C4-2B (cell line): ENCODE data around the gene SNX7.

Experiments used
- CTCF ChIP-seq: fragments of 450-650 bp; conservative IDR thresholded peaks from 2 replicates; pipeline ENCODE4 v1.5.1; 2017; ENCODE audit warnings: mild to moderate bottlenecking
- ZFX ChIP-seq: fragments of 450-650 bp; IDR thresholded peaks from 2 replicates; pipeline ENCODE4 v1.6.1; 2017

GRCh38 chr1:98660940-98661543, 479 bp upstream of the SNX7 start:
- TF ChIP-seq CTCF, result no peak
- no peak for TF ChIP-seq ZFX
